Small intestine (tissue), 7 donors: Measurements from ENCODE around the gene SLC10A1. TPM values are rescaled to one million over a fixed set of nuclear protein-coding genes. Genes with fewer than 3 reads are reported as not detected.
"Not testable (repeated sequence)": the region's sequence is repeated elsewhere in the genome, so short reads cannot be mapped to it uniquely, and the experiment has no call there.

Experiments used
- DNase-seq, 2 donors: peaks; one replicate each; pipeline versions ENCODE4 v3.0.0 to v3.0.0-alpha.2; 2013
- FAIRE-seq: peaks from 2 replicates; lab custom pipeline; 2012; peaks lifted over from hg19 to GRCh38; lab: Jason Lieb, UNC
- H3K27ac ChIP-seq, 3 donors: one replicate each; pipeline ENCODE4 v1.5.1; 2013; ENCODE audit warnings: low read length in 2 of 3, mild to moderate bottlenecking in 2 of 3, control low read depth in 1 of 3, inconsistent platforms in 1 of 3, low read depth in 1 of 3, moderate library complexity in 1 of 3
- H3K27me3 ChIP-seq, 3 donors: one replicate each; pipeline ENCODE4 v1.6.1; 2013; ENCODE audit warnings: low read length in 3 of 3, inconsistent platforms in 1 of 3; ENCODE audit not compliant: control insufficient read depth in 3 of 3, insufficient read depth in 3 of 3
- H3K36me3 ChIP-seq, 3 donors: one replicate each; pipeline ENCODE4 v1.6.1; 2013; ENCODE audit warnings: low read length in 3 of 3, inconsistent platforms in 1 of 3, low read depth in 1 of 3, mild to moderate bottlenecking in 1 of 3, moderate library complexity in 1 of 3; ENCODE audit not compliant: control insufficient read depth in 3 of 3, insufficient read depth in 2 of 3
- H3K4me1 ChIP-seq, 3 donors: one replicate each; pipeline ENCODE4 v1.6.1; 2013; ENCODE audit warnings: low read length in 2 of 3, inconsistent platforms in 1 of 3, low read depth in 1 of 3, mild to moderate bottlenecking in 1 of 3, moderate library complexity in 1 of 3; ENCODE audit not compliant: control insufficient read depth in 3 of 3, insufficient read depth in 2 of 3
- H3K4me3 ChIP-seq, 3 donors: one replicate each; pipeline ENCODE4 v1.5.1; 2013; ENCODE audit warnings: low read length in 3 of 3, control low read depth in 1 of 3, inconsistent platforms in 1 of 3, low read depth in 1 of 3, mild to moderate bottlenecking in 1 of 3, moderate library complexity in 1 of 3
- H3K9me3 ChIP-seq, 2 donors: one replicate each; pipeline ENCODE4 v1.6.1; 2013; ENCODE audit warnings: low read depth in 1 of 2, low read length in 1 of 2; ENCODE audit not compliant: control insufficient read depth in 2 of 2, insufficient read depth in 1 of 2
- WGBS, 3 donors: extraction: QIAGEN DNeasy Blood & Tissue Kit; methylation state at CpG; one replicate each; pipeline ENCODE4 v1.1.7; 2013; 5-methylcytosine and 5-hydroxymethylcytosine counted together
- polyA plus RNA-seq, 4 donors: library from polyadenylated mRNA; stranded (reverse) in 3 of 4; unstranded in 1 of 4; fragments of 200-250 nt in 3 of 4; fragments of 120-200 nt in 1 of 4; gene quantifications; one replicate each; pipeline versions ENCODE4 v1.2.1 to v1.2.3, GENCODE V29; 2013
- donor health status: healthy with polysubstance abuse.
- donor health status: control.
- donor health status: control.
- donor health status: Bipolar disorder and iron deficiency.
- donor health status: healthy.

SLC10A1 gene
- polyA plus RNA-seq, 4 donors: 0.04 to 0.12 TPM; not detected in 2

- not testable (repeated sequence) for DNase-seq, FAIRE-seq, H3K4me3 ChIP-seq, H3K9me3 ChIP-seq, H3K27me3 ChIP-seq, H3K4me1 ChIP-seq, H3K36me3 ChIP-seq, H3K27ac ChIP-seq
- WGBS, 3 donors: 51 to 71% (median 54%) methylated on average over 4 of the region's 4 CpGs
Measured at GRCh38 chr14:69736405-69736804, 60.6 kb downstream of the SLC10A1 start.

- H3K9me3 ChIP-seq, H3K4me1 ChIP-seq, H3K27me3 ChIP-seq, FAIRE-seq, H3K4me3 ChIP-seq, H3K27ac ChIP-seq, DNase-seq, H3K36me3 ChIP-seq: not testable (repeated sequence)
- whole genome bisulfite sequencing, 3 donors: 89 to 93% (median 89%) methylated on average over 8 of the region's 8 CpGs
Measured at GRCh38 chr14:69731919-69732598, 65.0 kb downstream of the SLC10A1 start.

- Histone ChIP-seq H3K4me1 (peaks cover 0 to 4% (median 2%) of the 10 kb centered on the region in 3 donors), H3K4me3 (no peak overlapping the region), H3K27ac (no peak overlapping the region), H3K9me3 (no peaks in the 10 kb centered on the region), H3K27me3 (no peaks in the 10 kb centered on the region), H3K36me3 (no peaks in the 10 kb centered on the region)
- WGBS, 3 donors: 87 to 88% (median 87%) methylated on average over 4 of the region's 4 CpGs
- no peak for FAIRE-seq
- DNase-seq: no peak
Measured at GRCh38 chr14:69727860-69728259, 69.2 kb downstream of the SLC10A1 start.

- H3K4me3 ChIP-seq: peak overlapping the region in 2 of 3 donors; percentile 18 to 22
- DNase-seq (peak; percentile 75 to 89), FAIRE-seq (no peak)
- H3K4me1 ChIP-seq: peaks cover 0 to 4% (median 2%) of the 10 kb centered on the region in 3 donors
- no peaks in the 10 kb centered on the region for H3K36me3 ChIP-seq
- no peaks in the 10 kb centered on the region for H3K27me3 ChIP-seq
- no peaks in the 10 kb centered on the region for H3K9me3 ChIP-seq
- H3K27ac ChIP-seq: peak overlapping the region in 1 of 3 donors; percentile 74
- 4 to 6% (median 5%) methylated on average over 45 to 51 of the region's 51 CpGs for WGBS, 3 donors
Measured at GRCh38 chr14:69726761-69727511, 70.1 kb downstream of the SLC10A1 start.

Other genes with a start within 250 kb of the SLC10A1 start
- gene CCDC177, start 222.4 kb downstream of the SLC10A1 start, polyA plus RNA-seq: under 1 TPM in 2 of 4 donors, not detected in 2; 0.01 to 0.03 TPM
- 10 to 100 TPM; 14.3 to 46.2 (median 16.7) TPM for gene SUSD6, start 185.6 kb downstream of the SLC10A1 start, polyA plus RNA-seq
- gene SRSF5, start 30.1 kb downstream of the SLC10A1 start, polyA plus RNA-seq: 100 to 1,000 TPM; 216 to 524 (median 250) TPM
- gene SMOC1, start 82.2 kb upstream of the SLC10A1 start, polyA plus RNA-seq: 1 to 10 TPM in 2 of 4 donors, under 1 TPM in 1, not detected in 1; 0.94 to 3.5 (median 1.9) TPM